GM21717 (cell line): Measurements from ENCODE around the gene SYNPR.

Experiments used
- ATAC-seq: cut with Tn5 transposase; IDR thresholded peaks from one replicate; pipeline ENCODE4 v1.9.1; 2021; ENCODE audit warnings: mild to moderate bottlenecking, moderate library complexity; ENCODE audit not compliant: unreplicated experiment

The SYNPR gene

DNA sequence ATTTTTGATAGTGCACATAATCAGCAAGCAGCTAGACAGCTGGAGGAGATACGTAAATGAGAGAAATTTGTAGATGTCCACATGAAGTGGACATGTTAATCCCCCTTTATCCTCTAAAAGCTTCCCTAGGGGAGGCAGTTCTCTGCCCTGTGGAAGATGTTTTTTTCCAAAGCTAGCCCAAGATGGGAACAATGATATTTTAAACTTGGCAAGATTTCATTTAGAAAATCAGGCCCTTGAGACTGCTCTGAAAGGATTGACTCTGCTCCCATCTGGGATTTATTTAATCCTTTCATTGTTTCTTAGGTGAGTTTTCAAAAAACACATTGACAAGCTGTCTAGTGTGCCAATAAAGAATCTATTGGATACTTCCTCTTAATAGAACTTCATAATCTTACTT, 92.0 kb downstream of the SYNPR start:
- no peak for ATAC-seq

DNA sequence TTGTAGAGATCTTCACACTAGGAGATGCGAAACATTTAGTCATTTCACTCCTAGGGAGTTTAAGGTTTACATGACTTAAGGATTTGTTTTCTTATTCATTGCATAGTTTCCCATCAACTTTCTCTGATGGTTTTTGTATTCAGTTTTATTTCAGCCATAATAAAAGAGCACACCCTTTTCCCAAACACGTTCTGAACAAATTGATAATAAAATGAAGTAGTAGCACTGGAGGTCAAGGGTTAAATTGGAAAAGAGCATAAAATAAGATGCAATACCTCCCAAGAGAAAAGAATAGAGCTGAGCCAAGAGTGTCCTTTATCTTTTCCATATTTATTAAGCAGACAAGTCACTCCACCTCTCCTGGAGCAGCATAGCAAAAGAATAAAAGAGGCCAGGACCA, 104.9 kb downstream of the SYNPR start:
- ATAC-seq = no peak

- no peak for ATAC-seq
Observed at GRCh38 chr3:63384382-63384781, 106.3 kb downstream of the SYNPR start.

- ATAC-seq = no peak
Observed at GRCh38 chr3:63385629-63386028, 107.5 kb downstream of the SYNPR start.

GRCh38 chr3:63386568-63386967, 108.5 kb downstream of the SYNPR start:
- no peak for ATAC-seq

DNA sequence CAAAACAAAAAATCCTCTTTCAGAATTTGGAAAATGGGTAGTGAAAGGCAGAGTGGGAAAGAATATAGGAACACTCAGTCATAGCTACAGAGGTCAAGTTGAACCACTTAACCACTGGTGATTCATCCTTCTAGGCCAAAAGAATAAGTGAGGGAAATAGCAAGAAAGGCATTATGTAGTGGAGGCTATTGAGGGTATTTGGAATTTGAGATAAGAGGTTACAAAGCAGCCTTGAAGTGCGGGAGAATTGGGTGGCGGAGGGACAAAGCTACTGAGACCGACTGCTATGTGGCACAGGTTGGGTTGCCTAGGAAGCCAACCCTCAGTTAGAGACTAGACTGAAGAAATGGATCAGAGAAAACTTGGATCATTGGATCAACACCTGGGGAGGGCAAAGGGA, 109.5 kb downstream of the SYNPR start:
- ATAC-seq = no peak

DNA sequence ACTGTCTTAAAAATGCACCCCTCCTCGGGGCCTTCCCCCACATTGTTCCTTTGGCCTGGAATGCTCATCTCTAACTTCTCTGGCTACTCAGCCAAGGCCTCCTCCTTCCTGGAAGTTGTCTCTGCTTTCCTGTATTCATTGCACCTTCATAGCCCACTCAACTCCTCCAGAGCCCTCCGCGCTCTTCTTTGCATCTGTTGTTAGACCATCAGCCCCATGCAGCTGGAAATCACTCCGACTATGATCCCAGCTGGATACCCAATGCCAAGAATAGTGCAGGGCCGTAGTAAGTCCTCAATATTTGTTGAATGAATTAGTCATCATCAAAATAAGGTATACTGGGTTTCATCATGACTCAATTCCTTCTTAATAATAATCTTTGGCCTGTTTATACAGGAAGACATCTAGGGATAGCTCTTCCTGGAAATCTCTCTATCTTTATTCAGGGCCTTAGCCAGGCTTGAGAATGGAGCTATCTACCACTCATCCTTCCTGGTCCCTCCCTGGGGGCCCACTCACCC, 112.7 kb downstream of the SYNPR start:
- ATAC-seq = no peak

- no peak for ATAC-seq
Observed at GRCh38 chr3:63395960-63396359, 117.9 kb downstream of the SYNPR start.

GRCh38 chr3:63400246-63400860, 122.2 kb downstream of the SYNPR start:
- ATAC-seq = no peak

DNA sequence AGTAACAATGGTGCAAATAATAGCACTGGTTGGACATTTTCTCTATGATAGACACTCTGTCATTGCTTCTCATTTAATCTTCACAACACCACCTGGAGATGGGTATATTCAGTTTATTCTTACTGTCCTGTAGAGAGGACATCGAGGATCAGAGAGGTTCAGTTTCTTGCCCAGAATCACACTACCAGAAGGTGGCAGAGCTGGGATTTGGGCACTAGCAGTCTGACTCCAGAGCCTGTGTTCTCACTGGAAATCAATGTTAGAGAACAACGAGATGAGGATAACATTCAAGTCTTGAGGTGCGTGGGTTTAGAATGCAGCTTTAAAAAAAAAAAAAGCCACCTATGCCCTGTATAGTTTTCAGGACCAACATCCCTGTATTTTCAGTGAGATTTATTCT, 127.8 kb downstream of the SYNPR start:
- ATAC-seq = no peak

DNA sequence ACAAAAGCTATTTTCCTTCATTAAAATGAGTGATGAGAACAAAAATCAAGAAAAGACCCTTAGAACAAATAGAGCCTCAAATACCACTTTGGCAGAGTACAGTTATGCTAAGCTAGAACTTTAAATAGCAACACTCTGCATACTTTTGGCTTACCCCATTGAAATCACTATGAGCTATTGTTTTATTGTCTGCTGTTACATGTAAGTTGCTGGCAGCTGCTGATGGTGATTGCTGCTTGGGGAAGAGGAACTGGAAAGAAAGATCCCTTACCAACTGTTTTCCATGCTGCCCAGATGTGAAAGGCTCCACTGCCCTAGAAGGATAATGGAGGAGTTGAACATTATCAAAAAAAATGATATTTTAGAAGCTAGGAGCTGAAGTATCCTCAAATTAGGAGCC, 135.4 kb downstream of the SYNPR start:
- no peak for ATAC-seq

DNA sequence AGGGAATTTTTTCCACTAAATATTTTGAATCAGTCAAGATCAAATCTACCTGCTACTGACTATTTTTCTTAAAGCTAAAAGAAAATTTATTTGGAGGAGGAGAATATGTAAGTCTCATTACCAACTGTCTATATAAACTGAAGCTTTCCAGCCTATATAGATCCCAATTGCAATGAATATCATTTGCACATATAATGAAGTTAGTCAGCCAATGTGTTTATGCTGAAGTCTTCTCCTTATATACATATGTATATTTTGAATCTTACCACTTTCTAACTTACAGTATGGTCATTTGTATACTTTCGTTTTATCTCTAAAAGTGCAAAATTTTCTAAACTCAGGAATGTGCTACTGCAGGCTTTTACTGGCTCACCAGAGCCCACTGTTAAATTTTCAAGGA, 136.5 kb downstream of the SYNPR start:
- no peak for ATAC-seq

DNA sequence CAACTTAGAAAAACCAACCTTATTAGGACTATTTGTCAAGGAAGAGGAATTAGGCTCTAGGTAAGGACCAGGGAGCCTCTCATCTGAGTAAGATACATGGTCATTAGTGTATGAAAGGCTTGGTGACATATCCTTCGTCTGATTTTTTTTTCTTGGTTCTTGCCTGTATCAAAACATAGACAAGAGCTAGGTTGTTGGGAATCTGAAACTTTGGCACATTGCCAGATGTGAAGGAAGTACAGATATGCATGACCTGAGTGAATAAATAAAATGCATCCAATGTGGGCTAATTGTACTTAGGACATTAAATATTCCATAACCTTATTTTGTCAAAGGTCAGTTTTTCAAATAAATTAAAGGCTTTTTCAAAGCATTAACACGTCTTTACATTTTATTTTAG, 151.8 kb downstream of the SYNPR start:
- ATAC-seq = no peak

- no peak for ATAC-seq
Observed at GRCh38 chr3:63430875-63431274, 152.8 kb downstream of the SYNPR start.

- ATAC-seq = no peak
Observed at GRCh38 chr3:63437858-63438257, 159.8 kb downstream of the SYNPR start.

DNA sequence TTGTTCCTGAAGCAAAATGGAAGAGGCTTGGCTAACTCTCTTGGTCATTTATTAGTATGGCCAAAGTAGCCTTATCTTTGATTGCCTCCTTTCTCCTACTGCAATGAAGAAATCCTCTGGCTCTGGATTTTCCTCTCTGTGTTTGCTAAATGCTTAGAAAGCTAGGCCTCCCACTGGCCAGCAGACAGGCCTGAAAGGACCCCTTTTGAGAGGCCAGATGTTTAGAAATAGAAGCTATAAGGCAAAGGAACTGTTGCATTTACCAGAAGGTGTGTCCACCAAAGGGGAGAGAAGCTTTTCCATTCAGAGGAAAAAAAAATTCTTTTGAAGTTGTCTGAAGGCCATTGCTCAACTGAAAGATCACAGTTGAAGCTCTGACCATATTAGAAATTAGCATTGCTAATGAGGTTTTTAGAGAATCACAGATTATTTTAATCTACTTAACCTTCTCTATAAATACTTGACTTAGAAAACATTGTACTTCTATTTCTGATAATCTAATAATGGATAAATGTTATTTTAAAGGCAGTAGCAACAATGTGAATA, 160.8 kb downstream of the SYNPR start:
- ATAC-seq = no peak

GRCh38 chr3:63441262-63441661, 163.2 kb downstream of the SYNPR start:
- no peak for ATAC-seq

DNA sequence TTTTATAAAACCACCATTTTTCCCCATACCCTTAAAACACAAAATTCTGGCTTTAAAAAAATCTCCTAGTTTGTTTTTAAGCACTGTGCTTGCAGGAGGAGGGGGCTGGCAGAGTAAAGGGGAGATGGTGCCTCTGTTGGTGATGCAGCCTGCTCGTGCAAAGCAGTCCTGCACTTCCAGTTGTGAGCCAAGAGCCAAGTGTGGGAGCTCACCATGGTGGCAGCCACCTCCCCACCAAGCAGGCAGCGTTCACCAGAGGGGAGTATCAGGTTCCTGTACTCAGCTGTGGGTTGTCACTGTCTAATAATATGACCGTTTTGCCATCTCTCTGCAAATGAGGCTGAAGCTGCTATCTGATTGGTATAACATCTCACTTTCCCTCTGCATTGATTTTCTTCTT, 164.8 kb downstream of the SYNPR start:
- no peak for ATAC-seq

DNA sequence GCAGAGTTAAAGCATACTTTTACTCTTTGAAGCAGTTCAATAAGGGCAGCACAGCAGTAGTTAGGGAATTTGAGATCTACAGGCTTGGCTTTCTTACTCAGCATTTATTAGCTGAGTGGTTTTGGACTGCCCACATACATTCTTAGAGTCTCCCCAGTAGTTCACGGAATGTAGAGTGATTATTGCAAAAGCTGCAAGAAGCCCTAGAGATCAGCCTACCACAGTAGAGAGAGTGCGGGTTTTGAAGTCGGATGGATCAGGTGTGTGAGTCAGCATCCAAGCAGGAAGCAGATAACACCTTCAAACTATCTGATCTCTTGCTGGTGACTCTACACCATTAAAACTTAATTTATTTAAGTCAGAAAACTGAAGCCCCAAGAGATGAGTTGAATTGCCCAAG, 171.9 kb downstream of the SYNPR start:
- ATAC-seq = no peak

GRCh38 chr3:63450634-63451363, 172.7 kb downstream of the SYNPR start:
- ATAC-seq = no peak

- no peak for ATAC-seq
Observed at GRCh38 chr3:63456901-63457300, 178.8 kb downstream of the SYNPR start.

GRCh38 chr3:63458405-63458804, 180.3 kb downstream of the SYNPR start:
- ATAC-seq = no peak
